Left cardiac atrium (tissue), 4 donors: ENCODE data around the gene YBX3. TPM values are rescaled to one million over a fixed set of nuclear protein-coding genes. Genes with fewer than 3 reads are reported as not detected.
"Not testable (repeated sequence)": the region's sequence is repeated elsewhere in the genome, so short reads cannot be mapped to it uniquely, and the experiment has no call there.

Source experiments
- ATAC-seq, 2 donors: fragments of 200-7000 bp; cut with Tn5 transposase; one replicate each; pipeline ENCODE4 v1.9.1; 2020; ENCODE audit warnings: mild to moderate bottlenecking in 2 of 2, moderate library complexity in 2 of 2
- DNase-seq: peaks from one replicate; pipeline ENCODE4 v3.0.0-alpha.2; 2020
- intact Hi-C, 2 donors: fragments of 100-400 bp; cut with DNase I; formaldehyde crosslinking; loops; one replicate each; pipeline versions ENCODE4 v1.14.1 to v1.15.1; 2022 to 2023
- long read RNA-seq: library from polyadenylated mRNA; unstranded; transcript quantifications from one replicate; pipeline ENCODE4 v2.0.0, GENCODE V29; 2021
- total RNA-seq, 2 donors: library from RNA; stranded (reverse); fragmentation: NEBNext Ultra II Directional; extraction: Animal tissue kit (Norgen Biotek cat#: 25700); gene quantifications; one replicate each; pipeline ENCODE4 v1.2.1, GENCODE V29; 2021
- donor health status: DM: no; HTN: yes; CAD: no.
- donor health status: DM: no; HTN: yes; CAD: no; lungs with severe emphysema.
- donor health status: DM: yes; HTN: yes; CAD: no.
- donor health status: Dilated cardiomyopathy.

Gene YBX3
- 100 to 1,000 TPM; 660 to 956 TPM for total RNA-seq
- long read RNA-seq, transcript YBX3-201 (10 exons, 1,796 nt), result major isoform, 47 of 105 reads
- long read RNA-seq, transcript YBX3-202 (9 exons, 1,708 nt), result minor isoform, 39 of 105 reads
- long read RNA-seq, partial matches to known transcripts, result 10 of 105 reads
- long read RNA-seq, other reads (novel, unspliced or antisense), result 8 of 105 reads

DNA sequence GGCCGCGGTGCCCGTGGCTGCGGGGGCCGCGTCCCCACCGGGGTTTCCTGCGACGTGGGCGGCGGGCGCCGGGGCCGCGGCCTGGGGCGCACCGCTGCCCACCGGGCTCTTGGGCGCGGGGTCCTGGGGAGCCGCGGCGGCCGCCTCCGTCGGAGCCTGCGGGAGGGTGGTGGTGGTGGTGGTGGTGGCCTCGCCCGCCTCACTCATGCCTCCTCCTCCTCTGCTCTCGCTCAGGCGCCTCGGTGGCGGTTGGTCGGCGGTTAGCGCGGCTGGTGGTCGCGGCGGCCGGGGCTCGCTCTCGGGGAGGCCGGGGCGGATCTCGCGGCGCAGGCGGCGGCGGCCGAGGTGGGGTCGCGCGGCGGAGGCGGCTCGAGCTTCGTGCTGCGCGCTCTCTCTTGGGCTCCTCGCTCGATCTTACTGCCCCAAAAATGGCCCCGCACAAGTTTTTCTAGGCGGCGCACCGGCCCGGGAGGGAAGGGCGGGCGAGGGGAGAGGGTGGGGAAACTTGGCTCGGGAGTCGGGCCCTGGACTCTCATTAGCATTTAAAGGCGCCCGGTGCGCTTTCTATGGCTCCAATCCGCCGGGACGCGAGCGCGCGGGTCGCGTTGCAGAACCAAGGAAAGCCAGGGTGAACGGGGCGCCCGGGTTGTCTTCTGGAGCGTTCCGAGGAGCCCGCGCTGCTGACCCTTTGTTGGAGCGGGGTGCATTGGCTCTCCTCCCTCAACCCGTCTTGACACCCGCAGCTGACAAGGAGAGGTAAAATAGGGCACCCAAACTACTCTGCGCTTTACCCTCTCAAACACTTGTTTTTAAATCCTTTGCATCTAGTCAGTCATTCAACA is at the start of gene YBX3:
Gene YBX3 (minus strand): TSS at position 419 of the 842 bp plus-strand sequence. CDS start 212 bp downstream, at position 207.
- DNase-seq (peak; percentile 93), ATAC-seq (peak; percentile 78 to 84)
- intact Hi-C loops, result loop anchor here in 1 of 2 donors (10.0 kb wide), 1 partner anchor 108 kb away; the partner anchor contains the start of gene MAGOHB

DNA sequence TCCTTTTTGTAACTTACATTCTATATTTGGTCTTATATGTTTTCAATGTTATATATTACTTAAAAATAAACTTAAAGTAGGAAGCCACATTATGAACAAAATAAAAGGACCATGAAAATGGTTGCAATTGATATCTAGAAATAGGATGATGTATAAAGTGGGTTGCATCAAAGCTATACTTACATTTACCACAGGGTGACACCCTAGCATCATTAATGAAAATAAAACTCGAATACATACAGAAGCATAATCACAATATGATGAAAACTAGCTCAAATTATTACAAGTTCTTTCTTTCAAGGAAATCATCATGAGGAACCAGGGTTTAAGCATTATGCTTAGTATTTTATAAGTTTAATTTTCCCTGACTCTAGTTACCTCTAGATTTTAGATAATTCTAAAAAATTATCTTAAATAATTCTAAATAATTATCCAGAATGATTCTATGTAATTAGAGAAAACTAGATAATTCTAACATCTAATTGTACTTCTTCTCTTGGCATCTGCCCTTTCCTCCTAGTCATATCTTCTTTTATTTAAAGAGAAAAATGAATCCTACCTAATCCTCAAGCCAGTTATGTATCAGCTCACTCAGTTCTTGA is 48.1 kb upstream of the YBX3 start:
- DNase-seq (no peak), ATAC-seq (peak; percentile 57 to 66)
- intact Hi-C loops, result loop anchor here (2.0 to 5.0 kb wide), 3 partner anchors 428 to 716 kb away; no protein-coding TSS in a partner anchor

DNA sequence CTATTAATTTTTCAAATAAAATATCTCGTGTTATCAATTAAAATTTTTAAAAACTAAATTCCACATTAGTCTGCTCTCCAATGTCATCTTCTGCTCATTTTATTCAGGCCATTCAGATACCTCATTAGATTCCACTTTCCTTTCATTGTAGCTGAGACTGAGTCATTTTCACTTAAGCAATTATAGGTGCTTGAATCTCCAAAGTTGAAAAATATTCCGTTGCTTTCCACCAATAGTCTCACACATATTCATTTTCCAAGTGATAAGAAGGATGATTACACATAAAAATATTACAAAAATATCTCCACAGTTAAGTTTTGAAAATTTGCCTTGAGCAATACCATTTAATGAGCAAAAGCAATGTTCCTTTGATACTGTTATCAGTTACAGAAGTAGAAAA is 36.5 kb upstream of the YBX3 start:
- ATAC-seq, result peak in 1 of 2 donors; percentile 87
- DNase-seq, result no peak
- intact Hi-C loops, result no loop called here

DNA sequence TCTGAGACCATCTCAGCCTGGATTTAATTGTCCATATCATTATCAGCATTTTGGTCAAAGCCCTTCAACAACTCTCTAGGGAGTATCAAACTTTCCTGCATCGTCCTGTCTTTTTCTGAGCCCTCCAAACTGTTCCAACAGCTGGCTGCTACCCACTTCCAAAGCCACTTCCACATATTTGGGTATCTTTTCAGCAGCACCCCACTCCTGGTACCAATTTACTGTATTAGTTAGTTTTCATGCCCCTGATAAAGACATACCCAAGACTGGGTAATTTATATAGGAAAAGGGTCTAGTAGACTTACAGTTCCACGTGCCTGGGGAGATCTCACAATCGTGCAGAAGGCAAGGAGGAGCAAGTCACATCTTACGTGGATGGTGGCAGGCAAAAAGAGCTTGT is 33.1 kb upstream of the YBX3 start:
- intact Hi-C loops, result no loop called here
- no peak for DNase-seq

DNA sequence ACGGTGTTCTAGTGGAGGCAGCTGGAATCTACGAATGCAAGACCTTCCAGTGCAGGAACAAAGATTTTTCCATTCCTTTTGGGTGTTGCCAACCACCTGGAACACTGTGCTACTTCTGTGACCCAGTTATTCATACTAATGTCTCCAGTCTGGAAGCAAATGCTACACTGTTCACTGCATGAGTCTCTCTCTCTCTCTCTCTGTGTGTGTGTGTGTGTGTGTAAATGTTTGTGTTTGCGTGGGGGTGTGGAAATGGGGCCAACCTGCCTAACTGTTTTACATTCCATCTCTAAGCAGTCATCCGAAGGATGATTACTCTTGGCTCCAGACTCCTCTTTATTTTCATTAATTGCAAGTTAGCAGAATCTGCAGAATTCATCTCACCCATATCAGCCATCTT is 29.9 kb upstream of the YBX3 start:
- intact Hi-C loops, result no loop called here
- no peak for DNase-seq
- peak in 1 of 2 donors; percentile 74 for ATAC-seq

More for the DNA sequence above, 33.1 kb upstream of the YBX3 start:
- ATAC-seq, result no peak

DNA sequence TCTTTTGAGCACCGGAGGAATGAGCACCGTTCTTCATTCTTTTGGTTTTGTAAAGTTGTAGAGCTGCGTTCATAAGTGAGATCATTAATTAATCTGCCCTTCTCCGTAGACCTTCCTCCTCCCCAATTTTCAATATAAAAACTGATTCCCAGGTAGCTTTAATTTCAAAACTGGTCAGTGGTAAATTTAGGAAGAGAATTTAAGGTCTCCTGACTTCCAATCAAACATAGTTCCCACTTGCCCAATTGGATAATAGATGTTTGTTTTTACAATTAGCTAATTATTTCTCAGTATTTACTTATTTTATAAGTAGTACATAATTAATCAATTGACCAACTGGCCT is 27.2 kb upstream of the YBX3 start:
- no peak for ATAC-seq
- no peak for DNase-seq
- intact Hi-C loops, result loop anchor here in 1 of 2 donors (2.0 kb wide), 1 partner anchor 134 kb away; no protein-coding TSS in a partner anchor

DNA sequence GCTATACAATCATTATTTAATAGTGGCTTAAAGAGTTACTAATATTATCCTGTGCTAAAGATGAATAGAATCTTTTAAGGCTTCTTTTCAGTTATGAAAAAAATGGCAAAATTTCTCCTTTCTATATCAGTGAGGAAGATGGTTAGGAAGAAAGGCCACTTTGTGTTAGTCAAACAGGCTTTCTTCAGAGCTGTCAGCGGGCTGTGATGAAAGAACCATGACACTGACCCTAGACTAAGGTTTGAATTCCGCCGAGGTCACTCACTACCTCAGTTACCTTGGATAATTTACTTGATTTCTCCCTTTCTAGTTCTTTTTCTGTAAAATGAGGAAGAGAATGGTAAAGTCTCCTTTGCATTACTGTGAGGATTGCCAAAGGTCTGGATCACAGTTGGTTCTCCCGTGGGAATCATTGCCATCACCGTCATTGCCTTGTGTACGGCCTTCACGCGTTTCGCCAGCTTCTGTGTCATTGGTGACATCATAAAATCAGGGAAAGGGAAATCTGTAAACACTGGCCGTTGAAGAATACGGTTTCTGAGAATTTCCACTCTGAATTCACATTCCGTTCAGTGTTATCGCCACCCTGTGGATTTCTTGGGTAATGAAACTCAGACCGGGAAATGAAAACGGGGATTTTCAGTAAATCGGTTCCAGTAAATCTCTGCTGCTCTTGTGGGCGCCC is 26.7 kb upstream of the YBX3 start:
- ATAC-seq, result peak; percentile 91 to 96
- intact Hi-C loops, result loop anchor here in 1 of 2 donors (2.0 kb wide), 1 partner anchor 133 kb away; no protein-coding TSS in a partner anchor
- DNase-seq, result peak; percentile 67

DNA sequence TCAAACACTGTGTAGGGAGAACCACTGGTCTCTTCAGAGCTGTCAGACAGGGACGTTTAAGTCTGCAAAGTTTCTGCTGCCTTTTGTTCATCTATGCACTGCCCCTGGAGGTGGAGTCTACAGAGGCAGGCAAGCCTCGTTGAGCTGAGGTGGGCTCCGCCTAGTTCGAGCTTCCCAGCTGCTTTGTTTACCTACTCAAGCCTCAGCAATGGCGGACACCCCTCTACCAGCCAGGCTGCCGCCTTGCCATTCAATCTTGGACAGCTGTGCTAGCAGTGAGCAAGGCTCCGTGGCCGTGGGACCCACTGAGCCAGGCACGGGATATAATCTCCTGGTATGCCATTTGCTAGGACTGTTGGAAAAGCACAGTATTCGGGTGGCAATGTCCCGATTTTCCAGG is 24.6 kb upstream of the YBX3 start:
- DNase-seq, result no peak

DNA sequence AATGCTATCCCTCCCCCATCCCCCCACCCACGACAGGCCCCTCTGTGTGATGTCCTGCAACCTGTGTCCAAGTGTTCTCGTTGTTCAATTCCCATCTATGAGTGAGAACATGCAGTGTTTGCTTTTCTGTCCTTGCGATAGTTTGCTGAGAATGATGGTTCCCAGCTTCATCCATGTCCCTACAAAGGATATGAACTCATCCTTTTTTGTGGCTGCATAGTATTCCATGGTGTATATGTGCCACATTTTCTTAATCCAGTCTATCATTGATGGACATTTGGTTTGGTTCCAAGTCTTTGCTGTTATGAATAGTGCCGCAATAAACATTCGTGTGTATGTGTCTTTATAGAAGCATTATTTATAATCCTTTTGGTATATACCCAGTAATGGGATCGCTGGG is 20.3 kb upstream of the YBX3 start:
- DNase-seq, ATAC-seq, intact Hi-C loops: not testable (repeated sequence)

More for the DNA sequence above, 24.6 kb upstream of the YBX3 start:
- intact Hi-C loops, result no loop called here
- no peak for ATAC-seq

DNA sequence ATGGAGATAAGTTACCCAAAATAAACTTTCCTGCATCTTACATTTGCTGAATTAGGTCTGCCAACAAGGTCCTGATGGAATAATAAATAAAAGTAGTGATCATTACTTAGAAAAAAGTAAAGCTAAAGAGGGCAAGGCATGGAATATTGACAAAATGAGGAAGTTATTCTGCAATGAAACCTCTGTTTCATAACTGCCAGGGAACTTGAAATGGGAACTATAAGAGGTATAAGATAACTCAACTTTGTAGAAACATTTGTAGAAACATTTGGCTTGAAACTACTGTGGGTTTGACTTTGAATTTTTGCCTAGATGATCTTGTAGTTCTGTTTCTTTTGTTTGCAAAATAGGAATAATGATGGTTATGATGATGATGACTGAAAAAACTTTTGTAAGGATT is 18.7 kb upstream of the YBX3 start:
- DNase-seq (no peak), ATAC-seq (no peak)
- intact Hi-C loops, result no loop called here

DNA sequence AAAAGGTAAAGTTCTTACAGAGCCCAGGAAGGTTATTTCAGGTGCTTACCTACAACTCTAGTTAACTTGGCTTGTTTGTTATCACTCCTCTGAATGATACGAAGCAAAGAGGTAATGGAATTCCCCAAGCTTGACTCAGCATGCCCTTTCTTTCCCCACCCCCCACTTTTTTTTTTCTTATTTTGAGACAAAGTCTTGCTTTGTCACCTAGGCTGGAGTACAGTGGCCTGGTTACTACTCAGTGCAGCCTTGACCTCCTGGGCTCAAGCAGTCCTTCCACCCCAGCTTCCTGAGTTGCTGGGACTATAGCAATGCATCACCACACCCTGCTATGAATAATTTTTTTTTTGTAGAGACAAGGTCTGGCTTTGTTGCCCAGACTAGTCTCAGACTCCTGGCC is 17.1 kb upstream of the YBX3 start:
- intact Hi-C loops, result no loop called here
- DNase-seq, result no peak
- no peak for ATAC-seq

DNA sequence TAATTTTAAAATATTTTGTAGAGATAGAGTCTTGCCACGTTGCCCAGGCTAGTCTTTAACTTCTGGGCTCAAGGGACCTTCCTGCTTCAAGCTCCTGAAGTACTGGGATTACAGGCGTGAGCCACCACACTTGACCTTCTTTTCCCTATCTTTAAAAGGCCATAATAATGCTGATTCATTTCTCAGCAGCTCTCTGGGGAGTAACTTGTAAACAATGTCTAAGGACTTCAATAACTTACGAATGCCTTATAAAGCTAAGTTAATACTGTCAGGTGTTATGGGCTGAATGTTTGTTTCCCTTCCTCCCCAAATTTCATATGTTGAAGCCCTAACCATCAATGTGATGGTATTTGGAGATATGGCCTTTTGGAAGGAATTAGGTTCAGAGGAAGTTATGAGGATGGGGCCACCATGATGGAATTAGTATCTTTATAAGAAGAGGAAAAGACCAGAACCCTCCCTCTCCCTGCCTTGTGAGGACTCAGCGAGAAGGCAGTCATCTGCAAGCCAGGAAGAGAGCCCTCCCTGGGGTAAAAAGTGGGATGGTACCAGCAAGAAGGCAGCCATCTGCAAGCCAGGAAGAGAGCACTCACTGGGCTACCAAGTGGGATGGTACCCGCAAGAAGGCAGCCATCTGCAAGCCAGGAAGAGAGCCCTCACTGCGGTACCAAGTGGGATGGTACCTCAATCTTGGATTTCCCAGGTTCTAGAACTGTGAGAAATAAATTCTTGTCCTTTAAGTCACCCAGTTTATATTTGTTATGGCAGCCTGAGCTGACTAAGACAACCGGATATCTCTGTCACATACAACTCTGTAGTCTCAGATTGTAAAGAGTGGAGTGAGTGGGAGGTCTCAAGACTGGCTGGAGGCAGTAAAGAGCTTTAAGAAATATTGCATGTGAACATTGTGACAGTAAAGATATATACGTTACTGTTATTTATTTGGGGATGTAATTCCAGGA is 16.3 kb upstream of the YBX3 start:
- ATAC-seq, result no peak
- DNase-seq, result no peak
- intact Hi-C loops, result no loop called here

DNA sequence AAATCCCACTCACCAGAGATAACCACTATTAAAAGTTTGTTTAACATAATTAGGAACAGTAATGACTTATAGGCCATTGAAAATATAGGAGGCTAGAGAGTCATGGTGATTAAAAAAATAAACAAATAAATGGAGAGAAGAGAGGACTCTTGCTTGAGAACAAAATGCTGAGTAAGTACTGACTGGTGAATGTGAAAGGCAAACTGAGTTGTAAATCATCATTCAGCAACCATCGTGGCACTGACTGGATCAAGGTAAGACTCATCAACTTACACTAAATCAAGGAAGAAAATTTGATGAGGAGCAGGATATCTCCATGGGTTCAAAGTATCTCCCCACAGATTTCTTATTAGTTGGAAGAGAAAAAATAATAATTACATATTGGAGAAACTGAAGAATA is 14.1 kb upstream of the YBX3 start:
- intact Hi-C loops, result no loop called here
- DNase-seq (no peak), ATAC-seq (no peak)

DNA sequence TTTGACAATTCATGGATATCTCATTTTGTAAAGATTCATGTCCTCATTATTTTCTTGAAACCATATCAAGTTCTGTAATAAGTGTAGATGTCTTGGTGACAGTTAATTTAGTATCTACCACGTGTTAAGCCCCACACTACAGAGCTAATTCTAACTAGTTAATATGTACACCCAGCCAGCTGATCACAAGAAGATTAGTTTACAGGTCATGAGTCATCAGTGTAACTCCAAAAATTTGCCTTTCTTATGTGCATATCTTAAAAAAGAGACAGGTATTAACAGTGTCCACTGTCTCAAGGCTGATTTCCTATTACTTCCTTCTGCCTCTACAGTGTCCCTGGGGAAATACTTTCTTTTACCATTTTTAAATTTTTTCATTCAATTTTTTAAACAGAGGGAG is 13.3 kb upstream of the YBX3 start:
- DNase-seq (no peak), ATAC-seq (no peak)
- intact Hi-C loops, result no loop called here

DNA sequence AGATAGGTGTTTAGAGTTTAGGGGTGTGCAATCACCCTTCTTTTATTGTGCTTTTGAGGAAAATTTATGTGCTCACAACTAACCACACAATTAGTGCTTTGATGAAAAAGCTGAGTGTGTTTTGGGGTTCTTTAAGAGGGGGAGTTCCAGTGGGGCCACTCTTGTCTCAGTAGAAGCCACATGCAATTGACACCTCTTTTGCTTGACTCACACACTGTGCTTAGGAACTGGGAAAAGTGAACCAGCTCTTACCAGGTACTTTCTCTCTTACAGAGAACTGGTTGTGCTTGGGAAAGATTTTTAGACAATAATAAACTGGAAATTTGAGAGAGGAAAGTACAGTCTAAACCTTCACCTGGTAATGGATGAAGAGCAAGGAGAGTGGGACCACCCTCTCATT is 12.3 kb upstream of the YBX3 start:
- intact Hi-C loops, result no loop called here
- ATAC-seq, result no peak
- no peak for DNase-seq

DNA sequence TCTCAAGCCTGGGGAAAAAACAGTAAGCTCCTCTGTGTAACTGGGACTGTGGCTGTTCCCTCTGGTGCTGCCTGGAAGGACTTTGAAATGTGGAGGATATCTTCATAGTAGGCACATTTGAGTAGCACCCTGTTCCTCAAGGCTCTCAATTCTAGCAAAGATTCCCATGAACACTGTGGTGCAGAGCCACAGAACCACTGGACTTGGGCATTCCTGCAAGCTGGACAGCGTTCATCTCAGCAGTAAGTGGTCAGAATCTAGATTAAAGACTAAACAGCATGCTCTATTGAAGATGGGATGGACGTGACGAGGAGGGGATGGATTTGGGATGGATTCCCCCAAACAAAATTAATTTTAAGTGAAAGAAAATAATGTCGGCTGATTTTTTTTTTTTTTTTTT is 9.4 kb upstream of the YBX3 start:
- intact Hi-C loops, result no loop called here
- DNase-seq (no peak), ATAC-seq (no peak)

DNA sequence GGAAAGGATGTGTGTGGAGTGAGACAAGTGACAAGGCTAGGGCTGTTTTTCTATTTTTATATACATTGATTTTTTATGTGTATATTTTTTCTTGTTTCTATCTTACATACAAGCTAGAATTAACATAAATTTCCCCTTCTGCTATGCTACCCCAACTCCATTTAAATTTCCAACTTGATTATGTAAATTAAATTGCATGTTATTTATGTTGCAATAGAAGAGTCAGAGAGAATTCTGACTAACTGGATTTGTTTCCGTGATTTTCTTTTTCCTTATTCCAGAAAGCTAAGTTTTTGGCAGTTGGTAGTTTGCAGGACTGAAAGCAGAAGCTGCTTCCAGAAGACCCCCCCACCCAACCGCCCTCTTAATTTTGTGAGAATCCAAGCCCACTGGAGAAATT is 8.9 kb upstream of the YBX3 start:
- ATAC-seq, result no peak
- DNase-seq, result no peak
- intact Hi-C loops, result no loop called here

DNA sequence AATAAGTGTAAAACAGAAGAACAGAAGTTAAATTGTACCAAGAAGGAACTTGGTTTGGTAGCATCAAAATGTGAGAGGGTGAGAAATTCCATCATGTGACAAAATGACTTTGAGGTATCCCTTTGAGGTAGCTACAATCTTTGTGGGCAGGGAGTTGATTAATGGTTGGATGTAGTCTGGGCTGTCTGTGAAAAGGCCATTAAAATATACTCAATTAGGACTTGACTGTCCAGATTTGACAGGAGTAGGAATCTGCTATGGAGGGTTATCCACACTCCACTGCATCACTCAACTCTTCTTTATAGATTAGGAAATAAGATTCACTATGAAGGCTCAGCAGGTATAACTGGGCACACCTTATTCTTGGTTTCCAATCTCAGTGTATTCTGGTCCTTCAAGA is 7.4 kb upstream of the YBX3 start:
- DNase-seq (no peak), ATAC-seq (no peak)
- intact Hi-C loops, result no loop called here
